Measurements from ENCODE around the gene ARHGAP28. TPM values are rescaled to one million over a fixed set of nuclear protein-coding genes. Genes with fewer than 3 reads are reported as not detected.

The ARHGAP28 gene
- total RNA-seq, 1 experiment from 2014 or later = not detected

DNA sequence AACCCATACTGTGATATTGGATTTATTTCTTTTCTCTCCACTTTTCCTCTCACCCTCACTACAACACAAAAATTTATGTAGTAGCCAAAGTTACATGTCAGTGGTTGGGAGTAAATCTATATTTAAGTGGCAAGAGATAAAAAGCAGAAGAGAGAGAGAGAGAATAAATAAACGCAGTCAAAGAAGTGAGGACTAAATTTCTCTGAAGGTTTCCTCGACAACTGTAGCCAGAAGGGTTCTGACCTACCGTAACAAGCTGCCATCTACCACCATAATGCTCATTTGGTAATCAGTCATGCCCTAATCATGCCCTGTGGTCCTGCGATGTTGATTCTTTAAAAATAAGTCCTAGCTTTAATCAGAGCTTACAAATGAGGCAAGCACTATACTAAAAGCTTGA, 9.1 kb downstream of the ARHGAP28 start:
- Histone ChIP-seq H3K4me2 (ENCODE audit: low read depth, low read length, poor library complexity, severe bottlenecking) (no peak overlapping the region), H3K4me1 (ENCODE audit: low read length) (no peaks in the 10 kb centered on the region), H3K27me3 (ENCODE audit: low read length) (no peaks in the 10 kb centered on the region), H3K9ac (ENCODE audit: low read length) (no peak overlapping the region), H3K79me2 (ENCODE audit: low read length) (no peaks in the 10 kb centered on the region), H3K27ac (ENCODE audit: low read length) (no peak overlapping the region), H3K4me3 (ENCODE audit: low read length) (no peak overlapping the region), H2AFZ (ENCODE audit: low read length) (no peak overlapping the region), H3K36me3 (ENCODE audit: insufficient read depth, low read length) (no peaks in the 10 kb centered on the region), H4K20me1 (ENCODE audit: insufficient read depth, low read depth, low read length) (no peaks in the 10 kb centered on the region), H3K9me3 (ENCODE audit: low read length) (no peaks in the 10 kb centered on the region), H3K9me2 (replicated peaks; ENCODE audit: insufficient read depth, low read length) (no peaks in the 10 kb centered on the region)
- DNase-seq = no peak

DNA sequence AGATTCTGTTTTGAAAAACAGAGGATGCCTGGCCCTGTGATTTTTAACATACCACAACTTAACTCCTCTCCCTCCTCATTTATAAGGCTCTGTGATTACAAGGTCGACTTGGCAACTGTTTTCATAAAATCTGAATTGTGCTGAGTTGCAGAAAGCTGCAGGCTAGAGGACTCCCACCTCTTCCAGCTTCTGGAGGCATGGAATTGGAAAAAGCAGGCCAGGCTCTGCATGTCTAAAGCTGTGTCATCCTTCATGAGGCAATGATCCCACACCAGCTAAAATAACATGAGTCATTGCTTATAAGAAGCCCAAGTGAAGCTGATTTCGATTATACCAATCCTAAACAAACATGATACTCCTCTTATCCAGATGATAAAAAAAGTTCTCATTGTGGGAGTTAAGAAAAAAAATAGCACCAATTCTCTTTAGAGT, 11.7 kb downstream of the ARHGAP28 start:
- DNase-seq = no peak
- H3K27ac ChIP-seq (ENCODE audit: low read length) = no peak overlapping the region

DNA sequence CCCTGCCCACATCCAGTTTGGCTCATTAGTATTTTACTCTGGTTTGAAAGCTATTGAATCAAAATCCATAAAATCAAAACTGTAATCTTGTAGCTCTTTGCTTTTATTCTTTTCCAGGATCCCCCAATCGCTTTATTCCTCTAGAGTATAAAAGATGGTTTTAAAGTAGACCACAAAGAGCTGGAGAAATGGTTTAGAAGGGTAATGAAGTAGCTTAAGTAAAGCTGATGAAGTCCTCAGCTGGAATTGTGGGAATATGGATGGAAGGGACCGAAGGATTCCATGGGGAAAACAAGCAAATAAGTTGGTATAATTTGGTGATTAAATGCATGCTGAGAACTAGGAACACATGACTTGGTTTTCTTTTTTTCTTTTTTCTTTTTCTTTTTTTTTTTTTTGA, 12.3 kb downstream of the ARHGAP28 start:
- no peak overlapping the region for H3K4me2 ChIP-seq (ENCODE audit: low read depth, low read length, poor library complexity, severe bottlenecking)
- H3K36me3 ChIP-seq (ENCODE audit: insufficient read depth, low read length) = no peaks in the 10 kb centered on the region
- no peak overlapping the region for H3K27ac ChIP-seq (ENCODE audit: low read length)
- DNase-seq = no peak
- no peak overlapping the region for H3K4me3 ChIP-seq (ENCODE audit: low read length)
- no peaks in the 10 kb centered on the region for H3K27me3 ChIP-seq (ENCODE audit: low read length)
- no peaks in the 10 kb centered on the region for H3K9me3 ChIP-seq (ENCODE audit: low read length)
- no peaks in the 10 kb centered on the region for H3K79me2 ChIP-seq (ENCODE audit: low read length)
- no peak overlapping the region for H3K9ac ChIP-seq (ENCODE audit: low read length)
- H3K9me2 ChIP-seq (replicated peaks; ENCODE audit: insufficient read depth, low read length) = no peaks in the 10 kb centered on the region
- no peaks in the 10 kb centered on the region for H3K4me1 ChIP-seq (ENCODE audit: low read length)
- no peak overlapping the region for H2AFZ ChIP-seq (ENCODE audit: low read length)
- no peaks in the 10 kb centered on the region for H4K20me1 ChIP-seq (ENCODE audit: insufficient read depth, low read depth, low read length)

More for the DNA sequence above, 11.7 kb downstream of the ARHGAP28 start:
- no peak overlapping the region for H2AFZ ChIP-seq (ENCODE audit: low read length)
- H3K27me3 ChIP-seq (ENCODE audit: low read length) = no peaks in the 10 kb centered on the region
- H3K36me3 ChIP-seq (ENCODE audit: insufficient read depth, low read length) = no peaks in the 10 kb centered on the region
- no peak overlapping the region for H3K4me3 ChIP-seq (ENCODE audit: low read length)
- H3K9me2 ChIP-seq (replicated peaks; ENCODE audit: insufficient read depth, low read length) = no peaks in the 10 kb centered on the region
- no peaks in the 10 kb centered on the region for H3K4me1 ChIP-seq (ENCODE audit: low read length)
- H4K20me1 ChIP-seq (ENCODE audit: insufficient read depth, low read depth, low read length) = no peaks in the 10 kb centered on the region
- H3K4me2 ChIP-seq (ENCODE audit: low read depth, low read length, poor library complexity, severe bottlenecking) = no peak overlapping the region
- no peaks in the 10 kb centered on the region for H3K79me2 ChIP-seq (ENCODE audit: low read length)
- no peaks in the 10 kb centered on the region for H3K9me3 ChIP-seq (ENCODE audit: low read length)
- H3K9ac ChIP-seq (ENCODE audit: low read length) = no peak overlapping the region

DNA sequence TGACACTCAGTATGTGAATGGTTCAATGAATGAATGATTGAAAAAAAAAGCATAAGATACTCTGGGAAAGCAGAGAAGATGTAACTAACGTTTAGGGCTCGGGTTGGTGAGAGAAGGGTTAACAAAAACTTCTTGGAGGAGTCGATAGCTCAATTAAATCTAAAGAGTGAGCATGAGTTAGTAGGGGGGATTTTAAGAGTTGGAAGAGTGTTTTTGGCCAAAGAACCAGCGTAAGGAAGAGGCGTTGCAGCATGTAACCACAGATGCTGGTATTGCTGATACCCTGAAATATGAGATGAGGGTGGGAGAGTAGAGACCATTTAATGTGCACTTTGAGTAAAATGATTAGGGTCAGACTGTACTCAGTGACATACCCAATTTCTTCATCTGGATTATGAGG, 14.5 kb downstream of the ARHGAP28 start:
- H3K27me3 ChIP-seq (ENCODE audit: low read length) = no peaks in the 10 kb centered on the region
- no peaks in the 10 kb centered on the region for H3K9me2 ChIP-seq (replicated peaks; ENCODE audit: insufficient read depth, low read length)
- no peak overlapping the region for H3K4me3 ChIP-seq (ENCODE audit: low read length)
- H3K4me2 ChIP-seq (ENCODE audit: low read depth, low read length, poor library complexity, severe bottlenecking) = no peak overlapping the region
- H3K9ac ChIP-seq (ENCODE audit: low read length) = no peak overlapping the region
- no peaks in the 10 kb centered on the region for H3K4me1 ChIP-seq (ENCODE audit: low read length)
- no peak overlapping the region for H2AFZ ChIP-seq (ENCODE audit: low read length)
- H3K36me3 ChIP-seq (ENCODE audit: insufficient read depth, low read length) = no peaks in the 10 kb centered on the region
- H3K27ac ChIP-seq (ENCODE audit: low read length) = no peak overlapping the region
- H4K20me1 ChIP-seq (ENCODE audit: insufficient read depth, low read depth, low read length) = no peaks in the 10 kb centered on the region
- H3K9me3 ChIP-seq (ENCODE audit: low read length) = no peaks in the 10 kb centered on the region; the same call in 1 of the 2 replicates
- H3K79me2 ChIP-seq (ENCODE audit: low read length) = no peaks in the 10 kb centered on the region
- no peak for DNase-seq

DNA sequence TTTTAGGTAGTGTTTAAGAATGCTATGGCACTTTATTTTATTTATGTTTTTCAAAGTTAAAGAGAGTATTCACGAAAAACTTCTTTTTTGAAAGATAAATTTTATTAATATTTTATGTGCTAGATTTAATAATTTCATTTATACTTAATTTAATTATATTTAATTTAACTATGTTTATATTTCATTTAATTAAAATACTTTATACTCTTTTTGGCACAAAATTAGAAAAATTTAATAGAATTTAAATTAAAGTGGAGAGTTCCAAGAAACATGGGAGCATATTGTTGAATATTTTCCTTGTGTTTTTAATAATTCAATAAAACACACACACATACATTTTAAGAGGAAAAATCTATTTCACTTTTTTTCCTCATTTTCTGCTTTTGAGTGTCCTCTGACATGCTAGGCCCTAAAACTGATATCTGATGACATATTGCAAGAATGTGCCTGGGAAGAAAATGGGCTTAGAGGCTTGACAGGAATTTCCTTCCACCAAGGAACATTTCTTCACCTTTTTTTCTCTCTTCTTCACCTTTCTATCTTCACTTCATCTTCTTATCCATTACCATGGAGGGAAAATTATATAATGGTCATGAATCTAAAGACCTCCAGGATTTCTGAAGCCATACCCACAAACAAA, 15.4 kb downstream of the ARHGAP28 start:
- H3K9me3 ChIP-seq (ENCODE audit: low read length) = no peaks in the 10 kb centered on the region; the same call in 1 of the 2 replicates
- H3K4me3 ChIP-seq (ENCODE audit: low read length) = no peak overlapping the region
- DNase-seq = no peak
- H3K79me2 ChIP-seq (ENCODE audit: low read length) = no peaks in the 10 kb centered on the region
- no peaks in the 10 kb centered on the region for H3K9me2 ChIP-seq (replicated peaks; ENCODE audit: insufficient read depth, low read length)
- no peaks in the 10 kb centered on the region for H4K20me1 ChIP-seq (ENCODE audit: insufficient read depth, low read depth, low read length)
- H3K4me2 ChIP-seq (ENCODE audit: low read depth, low read length, poor library complexity, severe bottlenecking) = no peak overlapping the region
- H3K9ac ChIP-seq (ENCODE audit: low read length) = no peak overlapping the region
- H3K36me3 ChIP-seq (ENCODE audit: insufficient read depth, low read length) = no peaks in the 10 kb centered on the region
- H2AFZ ChIP-seq (ENCODE audit: low read length) = no peak overlapping the region
- H3K27ac ChIP-seq (ENCODE audit: low read length) = no peak overlapping the region
- no peaks in the 10 kb centered on the region for H3K27me3 ChIP-seq (ENCODE audit: low read length)
- H3K4me1 ChIP-seq (ENCODE audit: low read length) = no peaks in the 10 kb centered on the region

DNA sequence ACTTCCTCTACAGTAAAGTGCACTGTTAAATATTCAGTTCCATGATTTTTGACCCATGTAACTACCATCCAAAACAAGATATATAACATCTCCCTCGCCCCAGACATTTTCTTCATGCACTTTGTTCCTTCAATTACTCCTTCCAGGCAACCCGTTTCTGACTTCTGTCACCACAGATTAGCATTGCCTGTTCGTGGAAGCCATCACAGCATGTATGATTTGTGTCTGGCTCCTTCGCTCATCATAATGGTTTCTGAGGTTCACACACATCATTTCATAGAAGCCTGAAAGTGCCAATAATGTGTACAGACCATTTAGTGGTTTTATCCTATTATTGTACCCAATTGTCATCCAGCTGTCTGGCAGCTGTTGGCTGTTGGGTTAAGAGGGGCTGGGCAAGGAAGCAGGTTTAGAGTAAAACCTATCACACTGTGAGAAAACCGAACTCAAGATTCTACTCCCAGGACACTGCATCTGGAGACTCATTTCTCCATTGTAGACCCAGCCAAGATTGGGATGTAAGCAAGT, 16.1 kb downstream of the ARHGAP28 start:
- Histone ChIP-seq H3K79me2 (ENCODE audit: low read length) (no peaks in the 10 kb centered on the region), H3K4me1 (ENCODE audit: low read length) (no peaks in the 10 kb centered on the region), H3K27me3 (ENCODE audit: low read length) (no peaks in the 10 kb centered on the region), H2AFZ (ENCODE audit: low read length) (no peak overlapping the region), H3K4me3 (ENCODE audit: low read length) (no peak overlapping the region), H3K27ac (ENCODE audit: low read length) (no peak overlapping the region), H3K9me3 (ENCODE audit: low read length) (no peaks in the 10 kb centered on the region; the same call in 1 of the 2 replicates), H3K36me3 (ENCODE audit: insufficient read depth, low read length) (no peaks in the 10 kb centered on the region), H3K9me2 (replicated peaks; ENCODE audit: insufficient read depth, low read length) (no peaks in the 10 kb centered on the region), H3K4me2 (ENCODE audit: low read depth, low read length, poor library complexity, severe bottlenecking) (no peak overlapping the region), H3K9ac (ENCODE audit: low read length) (no peak overlapping the region), H4K20me1 (ENCODE audit: insufficient read depth, low read depth, low read length) (no peaks in the 10 kb centered on the region)
- no peak for DNase-seq

DNA sequence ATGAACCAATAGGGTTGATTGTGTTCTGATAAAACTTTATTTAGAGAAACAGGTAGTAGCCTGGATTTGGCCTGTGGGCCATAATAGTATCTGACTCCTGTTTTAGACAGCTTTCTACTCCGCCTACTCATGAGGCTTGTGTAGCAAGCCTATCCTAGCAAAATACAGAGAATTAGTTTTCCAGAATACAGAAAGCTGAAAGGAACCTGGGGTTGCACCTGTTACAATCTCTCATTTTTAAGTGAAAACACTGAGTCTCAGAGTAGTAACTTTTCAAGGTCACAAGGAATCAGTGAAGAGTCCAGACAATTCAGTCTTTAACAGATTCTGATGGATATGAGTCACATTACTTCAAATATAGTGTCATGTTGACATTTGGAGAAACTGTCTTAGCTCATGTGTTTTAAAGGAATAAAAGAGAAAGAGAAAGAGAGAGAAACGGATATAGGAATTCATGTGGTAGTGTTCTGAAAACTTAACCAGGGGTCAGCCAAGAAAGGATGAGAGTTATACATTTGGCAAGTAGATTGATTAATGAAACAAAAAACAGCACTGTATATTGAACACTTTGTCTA, 17.0 kb downstream of the ARHGAP28 start:
- H3K27me3 ChIP-seq (ENCODE audit: low read length) = no peaks in the 10 kb centered on the region
- no peaks in the 10 kb centered on the region for H3K4me1 ChIP-seq (ENCODE audit: low read length)
- H3K79me2 ChIP-seq (ENCODE audit: low read length) = no peaks in the 10 kb centered on the region
- H3K27ac ChIP-seq (ENCODE audit: low read length) = no peak overlapping the region
- H3K4me2 ChIP-seq (ENCODE audit: low read depth, low read length, poor library complexity, severe bottlenecking) = no peak overlapping the region
- DNase-seq = no peak
- no peaks in the 10 kb centered on the region for H4K20me1 ChIP-seq (ENCODE audit: insufficient read depth, low read depth, low read length)
- H3K36me3 ChIP-seq (ENCODE audit: insufficient read depth, low read length) = no peaks in the 10 kb centered on the region
- H3K9me2 ChIP-seq (replicated peaks; ENCODE audit: insufficient read depth, low read length) = no peaks in the 10 kb centered on the region
- H2AFZ ChIP-seq (ENCODE audit: low read length) = no peak overlapping the region
- H3K4me3 ChIP-seq (ENCODE audit: low read length) = no peak overlapping the region
- H3K9ac ChIP-seq (ENCODE audit: low read length) = no peak overlapping the region
- H3K9me3 ChIP-seq (ENCODE audit: low read length) = no peaks in the 10 kb centered on the region; the same call in 1 of the 2 replicates

DNA sequence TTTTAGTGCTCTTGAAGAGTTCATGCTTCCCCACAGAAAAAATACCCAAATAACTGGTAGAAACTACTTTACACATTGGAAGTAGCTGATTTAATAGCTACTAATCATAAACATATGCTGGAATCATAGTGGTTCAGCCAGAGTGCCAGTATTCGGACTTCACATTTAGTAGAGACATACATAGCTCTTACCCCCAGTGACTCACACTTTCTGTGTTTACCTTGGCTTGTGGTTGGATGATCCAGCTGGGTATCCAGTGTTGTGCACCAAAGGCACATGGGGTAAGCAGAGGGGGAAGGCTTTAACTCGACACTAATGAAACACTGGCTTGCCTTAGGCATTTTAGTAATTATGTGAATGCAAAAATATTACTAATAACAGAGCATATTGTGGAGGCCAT, 18.1 kb downstream of the ARHGAP28 start:
- Histone ChIP-seq H3K4me1 (ENCODE audit: low read length) (no peaks in the 10 kb centered on the region), H3K9me3 (ENCODE audit: low read length) (no peaks in the 10 kb centered on the region; the same call in 1 of the 2 replicates), H3K36me3 (ENCODE audit: insufficient read depth, low read length) (no peaks in the 10 kb centered on the region), H3K4me3 (ENCODE audit: low read length) (no peak overlapping the region), H3K79me2 (ENCODE audit: low read length) (no peaks in the 10 kb centered on the region), H3K9me2 (replicated peaks; ENCODE audit: insufficient read depth, low read length) (no peaks in the 10 kb centered on the region), H3K4me2 (ENCODE audit: low read depth, low read length, poor library complexity, severe bottlenecking) (no peak overlapping the region), H3K9ac (ENCODE audit: low read length) (no peak overlapping the region), H2AFZ (ENCODE audit: low read length) (no peak overlapping the region), H4K20me1 (ENCODE audit: insufficient read depth, low read depth, low read length) (no peaks in the 10 kb centered on the region), H3K27ac (ENCODE audit: low read length) (no peak overlapping the region), H3K27me3 (ENCODE audit: low read length) (no peaks in the 10 kb centered on the region)
- DNase-seq = no peak
